Measurements from ENCODE around the gene SRP19.
"Not testable (repeated sequence)": the region's sequence is repeated elsewhere in the genome, so short reads cannot be mapped to it uniquely, and the experiment has no call there.

SRP19 gene

GRCh38 chr5:112860929-112861637 lies at the start of gene SRP19:
SRP19 (plus strand) TSS chr5:112861287; CDS start chr5:112861377, 90 bp downstream.
- peak; percentile 98 for DNase-seq

DNA sequence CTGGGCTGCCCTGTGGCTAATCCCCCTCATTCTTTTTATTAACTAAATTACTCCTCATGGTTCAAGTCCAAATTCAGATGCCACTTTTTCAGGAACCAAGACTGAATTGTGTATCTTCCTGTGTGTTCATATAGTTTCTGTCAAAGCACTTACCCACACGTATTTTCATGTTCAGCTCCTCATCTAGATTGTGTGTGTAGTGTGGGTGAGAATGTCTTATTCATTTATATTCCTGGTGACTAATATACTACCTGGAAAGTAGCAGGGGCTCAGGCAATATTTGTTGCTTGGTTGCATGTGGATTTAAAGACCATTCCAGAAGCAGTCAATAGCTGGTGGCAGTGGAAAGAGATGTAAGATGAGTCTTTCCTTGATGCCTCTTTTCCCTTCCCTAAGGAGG lies 48.5 kb upstream of the SRP19 start:
- DNase-seq, result no peak

DNA sequence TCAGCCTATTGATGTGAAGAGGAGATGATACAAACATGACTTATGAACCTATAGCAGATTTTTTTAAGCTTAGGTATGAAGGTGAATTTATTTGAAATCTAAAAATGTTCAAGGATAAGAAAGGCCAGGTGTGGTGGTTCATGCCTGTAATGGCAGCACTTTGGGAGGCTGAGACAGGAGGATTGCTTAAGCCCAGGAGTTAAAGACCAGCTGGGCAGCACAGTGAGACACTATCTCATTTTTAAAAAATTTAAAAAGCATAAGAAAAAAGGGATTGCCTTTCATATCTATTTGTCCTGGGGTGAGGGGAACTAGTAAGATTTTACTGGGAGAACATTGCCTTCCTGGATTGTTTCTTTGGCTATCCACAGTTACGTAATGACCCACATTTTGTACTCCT lies 40.8 kb upstream of the SRP19 start:
- no peak for DNase-seq

- DNase-seq, result peak; percentile 6
Measured at GRCh38 chr5:112822456-112822855, 38.6 kb upstream of the SRP19 start.

- no peak for DNase-seq
Measured at GRCh38 chr5:112823181-112823580, 37.9 kb upstream of the SRP19 start.

- no peak for DNase-seq
Measured at GRCh38 chr5:112823656-112824055, 37.4 kb upstream of the SRP19 start.

- no peak for DNase-seq
Measured at GRCh38 chr5:112824197-112824596, 36.9 kb upstream of the SRP19 start.

- no peak for DNase-seq
Measured at GRCh38 chr5:112830378-112830777, 30.7 kb upstream of the SRP19 start.

DNA sequence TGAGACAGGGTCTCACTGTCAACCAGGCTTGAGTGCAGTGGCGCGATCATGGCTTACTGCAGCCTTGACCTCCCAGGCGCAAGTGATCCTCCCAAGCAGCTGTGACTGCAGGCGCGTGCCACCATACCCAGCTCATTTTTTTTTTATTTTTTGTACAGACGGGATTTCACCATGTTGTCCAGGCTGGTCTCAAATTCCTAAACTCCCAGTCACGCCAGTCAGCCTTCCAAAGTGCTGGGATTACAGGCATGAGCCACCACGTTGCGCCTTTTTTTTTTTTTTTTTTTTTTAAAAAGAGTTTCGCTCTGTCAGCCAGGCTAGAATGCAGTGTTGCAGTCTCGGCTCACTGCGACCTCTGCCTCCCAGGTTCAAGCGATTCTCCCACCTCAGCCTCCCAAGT lies 27.1 kb upstream of the SRP19 start:
- no peak for DNase-seq

- DNase-seq, result no peak
Measured at GRCh38 chr5:112844489-112844888, 16.6 kb upstream of the SRP19 start.

DNA sequence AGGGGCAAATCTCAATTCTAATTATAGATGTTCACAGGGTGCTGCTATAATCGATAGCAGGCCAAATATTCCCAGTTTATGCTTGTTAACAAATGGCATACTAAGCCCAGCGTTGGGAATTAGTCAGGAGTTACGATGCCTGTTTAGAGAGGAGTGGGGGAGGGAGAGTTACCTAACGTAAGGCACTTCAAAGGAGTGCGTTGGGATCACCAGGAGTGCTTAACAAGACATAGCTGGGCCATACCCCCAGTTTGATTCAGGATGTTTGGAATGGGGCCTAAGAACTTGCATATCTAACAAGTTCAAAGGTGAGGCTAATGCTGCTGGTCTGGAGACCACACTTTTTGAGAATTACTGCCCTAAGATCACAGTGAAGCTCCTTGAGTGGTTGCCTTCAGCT lies 14.5 kb upstream of the SRP19 start:
- DNase-seq, result no peak

DNA sequence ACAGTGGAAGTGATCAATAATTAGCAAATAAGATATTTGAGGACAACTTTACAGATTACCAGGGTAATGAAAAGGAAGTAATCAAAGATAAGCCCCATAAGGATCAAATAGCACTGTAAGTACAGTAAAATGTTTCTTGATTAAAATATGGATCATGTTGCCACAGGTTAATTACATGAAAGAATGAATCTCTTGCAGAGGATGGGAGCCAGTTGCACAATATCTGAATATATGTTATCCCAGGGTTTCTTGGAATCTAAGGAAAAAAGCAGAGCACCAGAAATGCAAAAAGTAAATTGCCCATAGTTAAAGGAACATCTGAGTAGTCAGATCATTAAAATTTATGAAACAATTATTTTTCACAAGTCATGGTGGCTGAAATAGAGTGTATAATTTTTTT lies 13.8 kb upstream of the SRP19 start:
- DNase-seq, result no peak

DNA sequence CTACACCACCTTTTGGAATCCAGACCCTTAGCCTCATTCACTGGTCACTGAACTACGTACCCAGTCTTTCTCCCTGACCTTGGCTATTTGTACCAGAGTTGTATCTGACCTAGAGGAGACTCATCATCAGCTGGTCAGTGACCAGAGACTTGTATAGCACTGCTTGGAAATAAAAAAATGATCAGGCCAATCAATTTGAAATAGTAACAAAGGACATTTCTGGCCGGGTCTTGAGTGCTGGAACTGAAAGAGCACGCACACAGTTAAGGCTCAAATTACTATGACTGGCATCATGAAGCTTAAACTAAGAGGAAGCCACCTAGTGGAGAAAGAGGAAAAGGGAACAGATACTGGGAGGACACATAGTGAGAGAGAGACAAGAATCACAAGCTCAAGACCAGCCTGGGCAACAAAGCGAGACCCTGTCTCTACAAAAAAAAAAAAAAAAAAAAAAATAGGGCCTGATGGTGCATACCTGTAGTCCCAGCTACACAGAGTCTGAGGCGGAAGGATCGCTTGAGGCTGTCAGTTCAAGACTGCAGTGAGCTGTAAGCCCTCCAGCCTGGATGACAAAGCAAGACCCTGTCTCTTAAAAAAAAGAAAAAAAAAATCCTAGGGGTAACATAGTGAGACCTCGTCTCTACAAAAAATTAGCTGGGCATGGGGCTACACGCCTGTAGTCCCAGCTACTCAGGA lies 12.8 kb upstream of the SRP19 start:
- peak; percentile 69 for DNase-seq

- DNase-seq, result no peak
Measured at GRCh38 chr5:112849912-112850311, 11.2 kb upstream of the SRP19 start.

GRCh38 chr5:112854651-112855050 lies 6.4 kb upstream of the SRP19 start:
- no peak for DNase-seq

DNA sequence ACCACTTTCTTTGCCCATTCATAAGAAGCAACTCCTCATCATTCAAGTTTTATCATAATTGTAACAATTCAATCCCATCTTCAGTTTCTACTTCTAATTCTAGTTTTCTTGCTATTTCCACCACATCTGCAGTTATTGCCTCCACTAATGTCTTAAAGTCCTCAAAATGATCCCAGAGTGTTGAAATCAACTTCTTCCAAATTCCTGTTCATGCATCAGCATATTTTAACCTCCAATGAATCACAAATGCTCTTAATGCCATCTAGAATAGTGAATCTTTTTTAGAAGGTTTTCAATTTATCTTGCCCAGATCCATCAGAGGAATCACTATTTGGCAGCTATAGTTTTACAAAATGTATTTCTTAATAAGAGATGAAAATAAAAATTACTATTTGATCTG lies 3.2 kb upstream of the SRP19 start:
- no peak for DNase-seq

GRCh38 chr5:112860571-112860928 lies 537 bp upstream of the SRP19 start:
- DNase-seq, result not testable (repeated sequence)

DNA sequence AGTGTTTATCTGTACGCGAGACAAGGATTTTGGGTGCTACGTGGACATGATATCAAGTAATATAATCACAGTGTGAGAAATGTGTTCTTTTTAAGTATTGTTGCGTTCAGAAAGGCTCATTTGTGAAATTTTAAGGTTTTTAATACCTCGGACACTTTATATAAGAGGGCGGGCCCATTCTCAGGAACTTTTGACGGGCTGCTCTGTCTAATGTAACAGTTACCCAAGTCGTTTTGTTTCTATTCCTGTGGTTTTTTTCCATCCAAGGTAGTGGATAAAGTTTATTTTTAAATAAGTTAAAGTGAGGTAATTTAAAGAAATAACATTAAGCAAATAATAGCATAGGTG lies 525 bp downstream of the SRP19 start:
- no peak for DNase-seq

- no peak for DNase-seq
Measured at GRCh38 chr5:112862085-112862484, 998 bp downstream of the SRP19 start.

GRCh38 chr5:112863549-112863948 lies 2.5 kb downstream of the SRP19 start:
- no peak for DNase-seq

GRCh38 chr5:112865128-112865527 lies 4.0 kb downstream of the SRP19 start:
- no peak for DNase-seq

DNA sequence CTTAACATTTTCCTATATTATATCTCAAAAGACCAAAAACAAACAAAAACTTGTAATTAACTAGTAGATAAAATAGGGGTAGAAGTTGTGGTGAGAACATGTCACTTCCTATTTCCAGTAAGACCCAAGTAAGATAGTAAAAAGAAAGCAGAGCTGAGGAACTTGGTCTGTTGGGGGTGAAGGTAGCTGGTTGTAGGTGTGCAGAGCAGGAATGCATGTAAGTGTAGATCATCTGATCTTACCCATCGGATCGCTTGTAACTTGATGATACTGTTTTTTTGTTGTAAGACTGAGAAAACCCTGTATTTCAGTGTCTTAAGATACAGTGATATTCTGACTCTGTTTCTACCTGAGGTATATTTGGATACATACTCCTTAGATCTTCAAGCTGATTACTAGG lies 5.7 kb downstream of the SRP19 start:
- DNase-seq, result no peak

- no peak for DNase-seq
Measured at GRCh38 chr5:112867411-112867810, 6.3 kb downstream of the SRP19 start.

DNA sequence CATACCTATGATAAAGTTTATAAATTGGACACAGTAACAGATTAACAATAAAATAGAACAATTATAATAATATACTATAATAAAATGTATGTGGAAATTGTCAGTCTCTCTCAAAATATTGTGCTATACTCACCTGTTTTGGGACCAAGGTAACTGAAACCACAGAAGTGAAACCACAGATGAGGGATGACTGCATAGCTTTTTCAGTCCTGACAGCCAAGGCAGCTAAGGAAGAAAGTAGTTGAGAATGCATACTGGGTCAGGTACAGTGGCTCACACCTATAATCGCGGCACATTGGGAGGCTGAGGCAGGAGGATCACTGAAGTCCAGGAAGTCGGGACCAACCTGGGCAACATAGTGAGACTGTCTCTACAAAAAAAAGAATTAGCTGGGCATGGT lies 8.9 kb downstream of the SRP19 start:
- no peak for DNase-seq

- no peak for DNase-seq
Measured at GRCh38 chr5:112870966-112871365, 9.9 kb downstream of the SRP19 start.
